IMR-90 (cell line): ENCODE results near the gene DEPDC5. TPM values are rescaled to one million over a fixed set of nuclear protein-coding genes. Genes with fewer than 3 reads are reported as not detected.
A peak's percentile ranks its signal among the peaks of the same experiment; 100 is the strongest.

Experiments used
- ATAC-seq: fragments of 200-7000 bp; cut with Tn5 transposase; 2 replicates; pipeline ENCODE4 v1.9.1; 2020; ENCODE audit warnings: low read depth, mild to moderate bottlenecking, moderate library complexity
- BruUV-seq: library from RNA; stranded (reverse); fragments of 400-500 nt; replicated peaks from 2 replicates; lab custom pipeline; 2021; lab: Mats Ljungman, UMichigan
- CTCF ChIA-PET: fragments of 300-600 bp; formaldehyde crosslinking; extraction: SDS; loops from one replicate; lab custom pipeline; 2021; ENCODE audit warnings: antibody characterized with exemption; lab: Yijun Ruan, JAX
- POLR2A ChIA-PET: fragments of 300-600 bp; sonication (Branson Sonifier 250); formaldehyde crosslinking; loops from one replicate; lab custom pipeline; 2022; ENCODE audit warnings: antibody characterized with exemption; ENCODE audit not compliant: unreplicated experiment; lab: Charles Lee
- DNase-seq: peaks from one replicate; pipeline ENCODE4 v3.0.0; 2013
- H2AFZ ChIP-seq: replicated peaks from 2 replicates; pipeline ENCODE3; 2013; ENCODE audit warnings: low read length, mild to moderate bottlenecking; ENCODE audit not compliant: poor library complexity
- H2AK5ac ChIP-seq: 2 replicates; pipeline ENCODE4 v1.6.1; 2013; ENCODE audit warnings: low read depth, low read length, inconsistent platforms
- H2AK9ac ChIP-seq: replicated peaks from 2 replicates; pipeline ENCODE3; 2013; ENCODE audit warnings: mild to moderate bottlenecking, low read depth, low read length, moderate library complexity; ENCODE audit not compliant: poor library complexity
- H2BK120ac ChIP-seq: 2 replicates; pipeline ENCODE4 v1.6.1; 2013; ENCODE audit warnings: low read depth, low read length, inconsistent platforms
- H2BK15ac ChIP-seq: 3 replicates; pipeline ENCODE4 v1.6.1; 2013; ENCODE audit warnings: low read depth, low read length, inconsistent platforms
- H2BK20ac ChIP-seq: 2 replicates; pipeline ENCODE4 v1.6.1; 2013; ENCODE audit warnings: low read depth, mild to moderate bottlenecking, inconsistent platforms, low read length, moderate library complexity
- H2BK5ac ChIP-seq: 2 replicates; pipeline ENCODE4 v1.6.1; 2013; ENCODE audit warnings: mild to moderate bottlenecking, low read depth, low read length, inconsistent platforms; ENCODE audit not compliant: poor library complexity, severe bottlenecking
- H3K14ac ChIP-seq: replicated peaks from 2 replicates; pipeline ENCODE4 v1.6.1; 2013; ENCODE audit warnings: low read depth, low read length, inconsistent platforms
- H3K18ac ChIP-seq: 2 replicates; pipeline ENCODE4 v1.6.1; 2013; ENCODE audit warnings: low read depth, low read length, control low read depth
- H3K23ac ChIP-seq: 2 replicates; pipeline ENCODE4 v1.6.1; 2013; ENCODE audit warnings: low read depth, low read length, inconsistent platforms
- H3K27ac ChIP-seq: 2 replicates; pipeline ENCODE4 v1.5.1; 2013; ENCODE audit warnings: mild to moderate bottlenecking, control low read depth, low read length; ENCODE audit not compliant: insufficient read depth
- H3K27me3 ChIP-seq: 2 replicates; pipeline ENCODE4 v1.6.1; 2013; ENCODE audit warnings: low read length; ENCODE audit not compliant: control insufficient read depth, insufficient read depth
- H3K36me3 ChIP-seq: 2 replicates; pipeline ENCODE4 v1.6.1; 2013; ENCODE audit warnings: low read length, mixed read lengths; ENCODE audit not compliant: control insufficient read depth, insufficient read depth
- H3K4ac ChIP-seq: 2 replicates; pipeline ENCODE4 v1.6.1; 2013; ENCODE audit warnings: low read depth, low read length, inconsistent platforms
- H3K4me1 ChIP-seq: 2 replicates; pipeline ENCODE4 v1.6.1; 2013; ENCODE audit warnings: low read length, mixed read lengths; ENCODE audit not compliant: control insufficient read depth, insufficient read depth
- H3K4me2 ChIP-seq: 2 replicates; pipeline ENCODE4 v1.6.1; 2013; ENCODE audit warnings: low read depth, mild to moderate bottlenecking, control low read depth, low read length, moderate library complexity
- H3K4me3 ChIP-seq: 2 replicates; pipeline ENCODE4 v1.5.1; 2013; ENCODE audit warnings: low read depth, mild to moderate bottlenecking, control low read depth, low read length, moderate library complexity; ENCODE audit not compliant: insufficient read depth
- H3K56ac ChIP-seq: 2 replicates; pipeline ENCODE4 v1.6.1; 2013; ENCODE audit warnings: low read length, inconsistent platforms; ENCODE audit not compliant: insufficient read depth; ENCODE audit errors: extremely low read depth
- H3K79me1 ChIP-seq, 2 experiments: 2 replicates each; pipeline ENCODE4 v1.6.1; 2013; ENCODE audit warnings: low read length in 2 of 2, inconsistent platforms in 1 of 2, low read depth in 1 of 2
- H3K9ac ChIP-seq: 2 replicates; pipeline ENCODE4 v1.6.1; 2013; ENCODE audit warnings: low read depth, low read length, control low read depth
- H3K9me1 ChIP-seq: 2 replicates; pipeline ENCODE4 v1.6.1; 2013; ENCODE audit warnings: low read length, inconsistent platforms; ENCODE audit not compliant: insufficient read depth
- H3K9me3 ChIP-seq: 2 replicates; pipeline ENCODE4 v1.6.1; 2013; ENCODE audit warnings: low read length; ENCODE audit not compliant: control insufficient read depth, insufficient read depth
- H4K20me1 ChIP-seq: 2 replicates; pipeline ENCODE4 v1.6.1; 2013; ENCODE audit warnings: low read length, inconsistent platforms; ENCODE audit not compliant: insufficient read depth
- H4K5ac ChIP-seq: 2 replicates; pipeline ENCODE4 v1.6.1; 2013; ENCODE audit warnings: mild to moderate bottlenecking, low read depth, low read length, control low read depth
- H4K8ac ChIP-seq, 2 experiments: 2 replicates each; pipeline ENCODE4 v1.6.1; 2013; ENCODE audit warnings: low read depth in 2 of 2, low read length in 2 of 2, control low read depth in 1 of 2, inconsistent platforms in 1 of 2
- H4K91ac ChIP-seq: 2 replicates; pipeline ENCODE4 v1.6.1; 2013; ENCODE audit warnings: low read depth, low read length, inconsistent platforms; ENCODE audit not compliant: insufficient read depth
- CEBPB ChIP-seq: IDR thresholded peaks from 2 replicates; pipeline ENCODE4 v1.6.1; 2012; ENCODE audit warnings: low read depth, low read length, improper control_type of control experiment
- CHD1 ChIP-seq: IDR thresholded peaks from 2 replicates; pipeline ENCODE4 v1.6.1; 2012; ENCODE audit warnings: low read depth, low read length, improper control_type of control experiment
- FOS ChIP-seq: fragments of 150-350 bp; IDR thresholded peaks from 2 replicates; pipeline ENCODE4 v1.6.1; 2016; ENCODE audit warnings: low read depth, low read length
- MAFK ChIP-seq: IDR thresholded peaks from 2 replicates; pipeline ENCODE4 v1.6.1; 2012; ENCODE audit warnings: low read depth, low read length, improper control_type of control experiment
- MXI1 ChIP-seq: IDR thresholded peaks from 2 replicates; pipeline ENCODE4 v1.6.1; 2012; ENCODE audit warnings: low read depth, mild to moderate bottlenecking, low read length, moderate library complexity, borderline replicate concordance
- NFE2L2 ChIP-seq: fragments of 150-350 bp; IDR thresholded peaks from 2 replicates; pipeline ENCODE4 v1.6.1; 2016; ENCODE audit warnings: low read depth, mild to moderate bottlenecking, low read length
- RAD21 ChIP-seq: IDR thresholded peaks from 2 replicates; pipeline ENCODE4 v1.6.1; 2012; ENCODE audit warnings: low read length, improper control_type of control experiment
- RCOR1 ChIP-seq: IDR thresholded peaks from 2 replicates; pipeline ENCODE4 v1.6.1; 2012; ENCODE audit warnings: mild to moderate bottlenecking, low read length, improper control_type of control experiment; ENCODE audit not compliant: insufficient replicate concordance
- SMC3 ChIP-seq: fragments of 150-350 bp; IDR thresholded peaks from 2 replicates; pipeline ENCODE4 v1.6.1; 2016; ENCODE audit warnings: low read depth, mild to moderate bottlenecking, antibody characterized with exemption, low read length, moderate library complexity
- WGBS, 2 experiments: methylation state at CpG; one replicate each; pipeline versions ENCODE4 v1.1.5 to v1.1.7; 2013; ENCODE audit warnings: missing lambda C conversion rate in 2 of 2; ENCODE audit not compliant: insufficient read length in 1 of 2; ENCODE audit errors: extremely low coverage in 2 of 2; 5-methylcytosine and 5-hydroxymethylcytosine counted together
- dilution Hi-C: fragments of 300-500 bp; cut with HindIII; formaldehyde crosslinking; loops from one replicate; pipeline ENCODE4 v1.14.3; 2018; ENCODE audit warnings: low sequenced_read_pairs; ENCODE audit not compliant: unreplicated experiment
- in situ Hi-C: fragments of 300-500 bp; cut with MboI; formaldehyde crosslinking; loops from 3 replicates; pipeline ENCODE4 v1.14.3; 2019; ENCODE audit warnings: low sequenced_read_pairs, inconsistent platforms, mixed read lengths
- intact Hi-C: fragments of 100-400 bp; cut with micrococcal nuclease; formaldehyde crosslinking; loops from 2 replicates; pipeline ENCODE4 v1.10.0; 2022
- polyA plus RNA-seq, 3 experiments: library from polyadenylated mRNA; depleted of rRNA; stranded (reverse); fragments of >200 nt; gene quantifications; 2 replicates each; pipeline ENCODE4 v1.2.3, GENCODE V29; 2012; ENCODE audit warnings: low replicate concordance in 1 of 3
- total RNA-seq: library from RNA; depleted of rRNA; stranded (reverse); fragments of >200 nt; gene quantifications from 2 replicates; pipeline ENCODE4 v1.2.3, GENCODE V29; 2012
- TF ChIP-seq, protein P1 (sequence below): conservative IDR thresholded peaks from 2 replicates; pipeline ENCODE4 v1.5.1; 2012; ENCODE audit warnings: mild to moderate bottlenecking, low read depth, low read length, improper control_type of control experiment
- TF ChIP-seq, protein P2 (sequence below): fragments of 150-350 bp; IDR thresholded peaks from 2 replicates; pipeline ENCODE4 v1.6.1; 2016; ENCODE audit warnings: low read depth, mild to moderate bottlenecking, low read length, moderate library complexity, borderline replicate concordance
- TF ChIP-seq, protein P3 (sequence below): fragments of 150-350 bp; IDR thresholded peaks from 2 replicates; pipeline ENCODE4 v1.6.1; 2017; ENCODE audit warnings: mild to moderate bottlenecking, antibody characterized with exemption, low read length, low read depth

DEPDC5 gene
- total and polyA plus RNA-seq, 2 of the 4 experiments (the other 2 are of a cell fraction), result 6.6 to 12.9 TPM

DNA sequence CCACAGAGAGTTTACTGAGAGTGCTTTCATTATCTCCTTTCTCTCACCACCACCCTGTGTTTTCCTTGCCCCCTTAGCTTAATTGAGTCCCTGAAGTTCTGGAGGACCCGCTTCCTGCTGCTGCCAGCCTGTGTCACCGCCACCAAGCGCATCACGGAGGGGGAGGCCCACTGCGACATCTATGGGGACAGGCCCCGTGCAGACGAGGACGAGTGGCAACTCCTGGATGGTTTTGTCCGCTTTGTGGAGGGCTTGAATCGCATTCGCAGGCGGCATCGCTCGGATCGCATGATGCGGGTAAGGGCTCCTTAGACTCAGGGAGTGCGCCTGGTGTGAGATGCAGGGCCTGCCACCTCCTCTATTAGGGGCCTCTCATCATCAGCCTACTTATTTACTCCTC is 91.1 kb downstream of the DEPDC5 start:
- WGBS, 2 experiments, result 99% methylated on average over 13 of the region's 17 CpGs; no CpG with 5 or more reads in 1 of the 2 experiments
- no TSS peak for BruUV-seq

More for the DNA sequence above, 91.1 kb downstream of the DEPDC5 start:
- H3K36me3 ChIP-seq, result peaks cover 41% of the 10 kb centered on the region
- DNase-seq, result no peak
- no peak overlapping the region for H3K4me2 ChIP-seq
- H4K5ac ChIP-seq, result no peak overlapping the region
- no peak overlapping the region for H3K56ac ChIP-seq
- no peak overlapping the region for H3K4ac ChIP-seq
- H3K27me3 ChIP-seq, result no peaks in the 10 kb centered on the region
- intact Hi-C loops (no loop called here), dilution Hi-C loops (no loop called here), in situ Hi-C loops (no loop called here)
- TF ChIP-seq, protein P1, sequence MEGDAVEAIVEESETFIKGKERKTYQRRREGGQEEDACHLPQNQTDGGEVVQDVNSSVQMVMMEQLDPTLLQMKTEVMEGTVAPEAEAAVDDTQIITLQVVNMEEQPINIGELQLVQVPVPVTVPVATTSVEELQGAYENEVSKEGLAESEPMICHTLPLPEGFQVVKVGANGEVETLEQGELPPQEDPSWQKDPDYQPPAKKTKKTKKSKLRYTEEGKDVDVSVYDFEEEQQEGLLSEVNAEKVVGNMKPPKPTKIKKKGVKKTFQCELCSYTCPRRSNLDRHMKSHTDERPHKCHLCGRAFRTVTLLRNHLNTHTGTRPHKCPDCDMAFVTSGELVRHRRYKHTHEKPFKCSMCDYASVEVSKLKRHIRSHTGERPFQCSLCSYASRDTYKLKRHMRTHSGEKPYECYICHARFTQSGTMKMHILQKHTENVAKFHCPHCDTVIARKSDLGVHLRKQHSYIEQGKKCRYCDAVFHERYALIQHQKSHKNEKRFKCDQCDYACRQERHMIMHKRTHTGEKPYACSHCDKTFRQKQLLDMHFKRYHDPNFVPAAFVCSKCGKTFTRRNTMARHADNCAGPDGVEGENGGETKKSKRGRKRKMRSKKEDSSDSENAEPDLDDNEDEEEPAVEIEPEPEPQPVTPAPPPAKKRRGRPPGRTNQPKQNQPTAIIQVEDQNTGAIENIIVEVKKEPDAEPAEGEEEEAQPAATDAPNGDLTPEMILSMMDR, result no peak
- TF ChIP-seq SMC3 (no peak), RCOR1 (no peak), RAD21 (no peak), MXI1 (no peak), NFE2L2 (no peak), MAFK (no peak), FOS (no peak), CEBPB (no peak), CHD1 (no peak)
- TF ChIP-seq, protein P2, sequence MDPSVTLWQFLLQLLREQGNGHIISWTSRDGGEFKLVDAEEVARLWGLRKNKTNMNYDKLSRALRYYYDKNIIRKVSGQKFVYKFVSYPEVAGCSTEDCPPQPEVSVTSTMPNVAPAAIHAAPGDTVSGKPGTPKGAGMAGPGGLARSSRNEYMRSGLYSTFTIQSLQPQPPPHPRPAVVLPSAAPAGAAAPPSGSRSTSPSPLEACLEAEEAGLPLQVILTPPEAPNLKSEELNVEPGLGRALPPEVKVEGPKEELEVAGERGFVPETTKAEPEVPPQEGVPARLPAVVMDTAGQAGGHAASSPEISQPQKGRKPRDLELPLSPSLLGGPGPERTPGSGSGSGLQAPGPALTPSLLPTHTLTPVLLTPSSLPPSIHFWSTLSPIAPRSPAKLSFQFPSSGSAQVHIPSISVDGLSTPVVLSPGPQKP, result no peak
- TF ChIP-seq, protein P3, sequence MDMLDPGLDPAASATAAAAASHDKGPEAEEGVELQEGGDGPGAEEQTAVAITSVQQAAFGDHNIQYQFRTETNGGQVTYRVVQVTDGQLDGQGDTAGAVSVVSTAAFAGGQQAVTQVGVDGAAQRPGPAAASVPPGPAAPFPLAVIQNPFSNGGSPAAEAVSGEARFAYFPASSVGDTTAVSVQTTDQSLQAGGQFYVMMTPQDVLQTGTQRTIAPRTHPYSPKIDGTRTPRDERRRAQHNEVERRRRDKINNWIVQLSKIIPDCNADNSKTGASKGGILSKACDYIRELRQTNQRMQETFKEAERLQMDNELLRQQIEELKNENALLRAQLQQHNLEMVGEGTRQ, result no peak
- no peak overlapping the region for H4K8ac ChIP-seq
- peaks cover 9% of the 10 kb centered on the region for H3K4me1 ChIP-seq
- no peak overlapping the region for H2AFZ ChIP-seq
- ATAC-seq, result no peak
- H4K20me1 ChIP-seq, result peaks cover 12% of the 10 kb centered on the region
- H3K9ac ChIP-seq, result no peak overlapping the region
- H3K27ac ChIP-seq, result no peak overlapping the region
- H3K14ac ChIP-seq, result no peak overlapping the region
- no peaks in the 10 kb centered on the region for H3K79me1 ChIP-seq
- no peak overlapping the region for H2AK9ac ChIP-seq
- H3K9me3 ChIP-seq, result no peaks in the 10 kb centered on the region
- H4K91ac ChIP-seq, result no peak overlapping the region
- peak overlapping the region; percentile 75; the same call in 1 of the 3 replicates for H2BK15ac ChIP-seq
- POLR2A ChIA-PET, result no interaction called here
- H3K23ac ChIP-seq, result no peak overlapping the region
- H3K4me3 ChIP-seq, result no peak overlapping the region
- no peak overlapping the region for H2BK20ac ChIP-seq
- no peak overlapping the region for H2BK120ac ChIP-seq
- no peak overlapping the region for H3K18ac ChIP-seq
- H3K9me1 ChIP-seq, result peaks cover 14% of the 10 kb centered on the region
- CTCF ChIA-PET, result interaction anchor here (0.9 to 1.0 kb wide), 2 partner anchors 15 to 54 kb away, joined by 3 read pairs; no protein-coding TSS in a partner anchor
- H2AK5ac ChIP-seq, result peak overlapping the region; percentile 40; the same call in 1 of the 2 replicates
- H2BK5ac ChIP-seq, result peak overlapping the region; percentile 13
